GM18873 (cell line): ENCODE measurements around the gene CD6.

Experiments
- ATAC-seq: cut with Tn5 transposase; IDR thresholded peaks from one replicate; pipeline ENCODE4 v1.9.1; 2021; ENCODE audit warnings: mild to moderate bottlenecking, moderate library complexity, moderate number of reproducible peaks; ENCODE audit not compliant: unreplicated experiment, low FRiP score

CD6 gene

DNA sequence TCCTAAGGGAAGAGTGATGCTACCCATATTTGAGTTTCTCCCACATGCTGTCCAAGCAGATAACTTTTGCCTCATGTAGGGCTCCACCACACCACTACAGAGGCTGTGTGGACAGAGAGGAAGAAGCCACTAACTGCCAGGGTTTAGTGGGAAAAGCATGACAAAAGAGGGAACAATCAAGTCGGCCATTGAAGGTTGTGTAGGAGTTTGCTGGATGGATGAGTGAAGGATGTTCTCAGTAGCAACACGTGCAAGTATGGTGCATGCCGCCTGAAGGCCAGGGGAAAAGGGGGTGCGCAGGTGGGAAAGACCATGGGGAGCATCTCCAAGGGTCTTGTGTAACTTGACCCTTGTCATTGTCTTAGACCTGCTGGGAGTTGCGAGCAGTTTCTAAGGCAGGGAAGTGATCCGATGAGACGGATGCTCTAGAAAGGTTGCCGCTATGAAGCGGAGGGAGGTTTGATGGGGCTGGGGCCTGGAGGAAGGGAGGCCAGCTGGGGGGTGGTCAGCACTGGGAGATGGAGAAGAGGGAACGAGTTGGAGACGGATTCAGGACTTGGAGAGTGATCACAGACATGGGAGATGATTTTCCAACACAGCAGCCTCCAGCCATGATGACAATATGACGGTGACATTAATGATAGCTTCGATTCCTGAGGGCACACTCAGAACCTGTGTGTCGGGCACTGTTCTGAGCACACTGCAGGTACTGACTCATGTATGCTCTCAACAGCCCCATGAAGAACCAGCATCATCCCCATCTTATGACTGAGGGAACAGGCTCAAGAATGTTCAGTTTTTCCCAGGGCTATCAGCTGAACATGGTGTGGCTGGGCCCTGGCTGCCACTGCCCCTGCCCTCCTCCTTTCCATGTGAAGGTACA is 53.7 kb downstream of the CD6 start:
- no peak for ATAC-seq

DNA sequence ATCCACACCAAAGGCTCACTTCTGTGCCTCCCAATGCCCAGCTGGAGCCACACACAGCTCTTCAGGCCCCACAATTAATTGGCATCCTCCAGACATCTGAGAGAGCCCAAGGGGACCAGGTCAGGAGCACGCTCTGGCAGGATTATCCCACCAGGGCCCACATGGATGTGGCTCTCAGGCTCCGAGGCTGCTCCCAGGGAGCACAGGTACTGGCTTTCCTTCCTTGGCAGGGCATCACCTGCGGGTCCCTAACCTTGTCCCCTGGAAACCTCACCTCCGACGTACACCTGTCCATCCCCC is 54.3 kb downstream of the CD6 start:
- no peak for ATAC-seq

DNA sequence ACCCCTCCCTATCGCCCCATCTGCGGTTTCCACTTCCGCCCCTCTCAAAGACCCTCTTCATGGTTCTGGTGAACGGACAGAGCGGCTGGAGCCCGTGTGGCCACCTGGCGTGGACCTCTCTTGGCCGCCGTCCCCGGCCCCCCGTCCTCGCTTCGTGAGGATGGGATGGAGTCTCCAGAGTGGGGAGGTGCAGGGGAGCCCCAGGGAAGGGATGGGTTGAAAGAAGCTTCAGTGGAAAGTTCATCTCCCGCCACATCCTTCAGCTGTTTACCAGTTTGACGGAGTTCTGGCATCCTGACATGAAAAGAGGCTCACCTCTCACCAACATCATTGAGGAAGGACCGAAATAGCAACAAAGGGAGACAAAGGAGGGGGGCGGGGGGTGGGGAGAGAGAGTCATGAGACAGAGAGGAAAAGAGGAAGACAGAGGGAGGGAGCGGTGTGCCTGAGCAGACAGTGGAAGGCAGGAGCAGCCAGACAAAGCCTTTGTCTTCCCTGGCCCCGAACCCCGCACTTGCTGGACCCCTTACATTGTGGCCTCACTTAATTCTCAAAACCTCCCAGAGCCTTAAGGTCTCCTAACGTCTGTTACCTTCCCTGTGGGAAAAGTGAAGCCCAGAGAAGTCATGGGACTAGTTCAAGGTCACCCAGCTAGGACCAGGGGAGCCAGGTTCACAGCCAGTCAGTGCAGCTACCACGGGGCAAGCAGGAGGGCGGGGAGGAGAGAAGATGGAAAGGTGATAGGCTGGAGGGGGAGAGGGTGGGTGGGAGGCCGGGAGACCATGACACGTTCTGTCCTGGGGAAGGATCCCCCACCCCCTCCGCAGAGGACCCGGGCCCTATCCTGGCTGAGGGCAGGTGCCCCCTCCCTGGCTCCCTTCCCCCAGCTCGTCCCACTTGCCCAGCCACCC is 54.9 kb downstream of the CD6 start:
- no peak for ATAC-seq

DNA sequence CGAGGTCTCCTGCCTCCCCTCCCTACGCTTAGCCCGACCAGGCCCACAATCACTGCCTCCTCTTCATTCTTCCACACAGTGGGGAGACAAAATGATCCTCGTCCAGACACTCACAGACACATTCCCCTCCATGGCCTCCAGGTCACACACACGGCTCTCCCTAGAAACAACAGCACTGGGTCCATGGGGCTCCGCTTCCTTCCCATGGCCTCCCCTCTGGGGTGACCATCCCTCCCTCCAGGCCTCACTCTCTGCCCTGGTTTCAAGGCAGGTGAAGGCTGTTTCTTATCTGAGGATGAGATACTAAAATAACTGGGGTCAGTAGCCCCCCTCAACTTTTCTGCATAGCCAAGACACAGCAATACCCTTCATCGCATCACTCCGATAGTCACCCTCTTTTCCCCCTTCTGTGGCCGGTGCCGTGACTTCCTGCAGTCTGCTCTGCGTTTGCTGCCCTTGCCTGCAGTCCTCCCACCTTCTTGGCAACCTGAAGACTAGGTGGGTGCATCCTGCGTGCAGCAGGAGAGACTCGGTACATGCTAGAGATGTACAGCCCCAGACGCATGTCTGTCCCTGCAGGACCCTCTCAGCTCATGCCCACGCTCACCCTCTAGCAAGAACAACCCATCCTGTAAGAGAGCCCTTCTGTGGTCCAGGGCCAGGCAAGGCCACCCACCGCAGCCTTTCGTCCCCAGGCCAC is 55.8 kb downstream of the CD6 start:
- ATAC-seq = no peak

DNA sequence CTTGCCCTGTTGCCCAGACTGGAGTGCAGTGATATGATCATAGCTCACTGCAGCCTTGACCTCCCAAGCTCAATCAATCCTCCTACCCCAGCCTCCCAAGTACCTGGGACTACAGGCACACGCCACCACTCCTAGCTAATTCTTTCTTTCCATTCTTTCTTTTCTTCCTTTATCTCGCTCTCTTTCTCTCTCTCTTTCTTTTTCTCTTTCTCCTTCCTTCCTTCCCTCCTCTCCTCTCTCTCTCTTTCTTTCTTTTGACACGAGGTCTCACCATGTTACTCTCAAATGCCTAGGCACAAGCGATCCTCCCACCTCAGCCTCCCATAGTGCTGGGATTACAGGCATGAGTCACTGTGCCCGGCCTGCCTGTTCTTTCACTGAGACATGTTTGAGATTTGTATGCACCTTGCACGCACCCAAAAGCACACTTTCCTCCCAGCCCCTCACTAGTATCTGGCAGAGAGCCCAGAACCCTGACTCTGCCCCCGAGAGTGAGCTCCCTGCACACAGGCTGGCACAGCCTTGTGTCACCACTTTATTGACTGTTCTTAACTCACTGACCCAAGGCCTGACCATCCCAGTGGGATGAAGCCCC is 56.8 kb downstream of the CD6 start:
- ATAC-seq = peak; percentile 72

DNA sequence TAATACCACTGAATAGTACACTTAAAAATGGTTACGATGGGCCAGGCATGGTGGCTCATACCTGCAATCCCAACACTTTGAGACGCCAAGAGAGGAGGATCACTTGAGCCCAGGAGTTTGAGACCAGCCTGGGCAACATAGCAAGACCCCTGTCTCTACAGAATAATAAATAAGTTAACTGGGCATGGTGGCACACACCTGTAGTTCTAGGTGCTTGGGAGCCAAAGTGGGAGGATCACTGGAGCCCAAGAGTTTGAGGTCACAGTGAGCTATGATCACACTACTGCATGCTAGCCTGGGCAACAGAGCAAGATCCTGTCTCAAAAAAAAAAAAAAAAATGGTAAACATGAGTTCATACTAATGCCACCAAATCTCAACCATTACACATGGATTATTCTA is 61.3 kb downstream of the CD6 start:
- no peak for ATAC-seq

DNA sequence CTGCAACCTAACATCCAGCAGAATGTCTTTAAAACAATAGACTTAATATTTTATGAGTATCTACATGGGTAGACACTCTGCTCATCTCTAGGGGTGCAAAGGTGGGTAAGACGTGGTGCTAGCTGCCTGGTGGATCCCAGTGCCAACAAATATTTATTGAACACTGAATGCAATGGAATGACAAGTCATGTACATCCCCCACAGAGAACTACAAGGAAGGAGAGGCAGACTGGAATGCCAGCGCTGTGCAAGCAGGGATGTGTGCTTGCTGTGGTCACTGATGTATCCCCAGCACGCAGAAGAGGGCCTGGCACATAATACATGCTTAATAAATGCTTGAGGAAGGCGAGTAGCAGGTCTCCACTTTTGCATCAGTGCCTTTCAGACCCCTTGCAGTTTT is 61.9 kb downstream of the CD6 start:
- no peak for ATAC-seq

DNA sequence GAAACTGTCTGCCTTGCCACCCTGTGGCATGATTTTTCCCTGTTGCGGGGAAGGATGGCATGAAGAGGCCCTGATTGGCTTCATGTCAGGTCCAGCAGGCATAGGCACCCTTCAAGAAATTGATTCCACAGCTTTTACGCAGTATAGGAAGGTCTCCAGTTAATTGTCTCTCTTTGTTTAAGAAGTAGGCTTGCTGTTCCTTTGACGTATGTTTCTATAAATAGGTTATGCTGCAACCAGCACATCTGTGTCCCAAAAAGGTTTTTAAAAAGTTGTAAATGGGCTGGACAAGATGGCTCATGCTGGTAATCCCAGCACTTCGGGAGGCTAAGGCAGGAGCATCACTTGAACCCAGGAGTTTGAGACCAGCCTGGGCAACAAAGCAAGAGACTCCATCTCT is 62.6 kb downstream of the CD6 start:
- ATAC-seq = no peak

DNA sequence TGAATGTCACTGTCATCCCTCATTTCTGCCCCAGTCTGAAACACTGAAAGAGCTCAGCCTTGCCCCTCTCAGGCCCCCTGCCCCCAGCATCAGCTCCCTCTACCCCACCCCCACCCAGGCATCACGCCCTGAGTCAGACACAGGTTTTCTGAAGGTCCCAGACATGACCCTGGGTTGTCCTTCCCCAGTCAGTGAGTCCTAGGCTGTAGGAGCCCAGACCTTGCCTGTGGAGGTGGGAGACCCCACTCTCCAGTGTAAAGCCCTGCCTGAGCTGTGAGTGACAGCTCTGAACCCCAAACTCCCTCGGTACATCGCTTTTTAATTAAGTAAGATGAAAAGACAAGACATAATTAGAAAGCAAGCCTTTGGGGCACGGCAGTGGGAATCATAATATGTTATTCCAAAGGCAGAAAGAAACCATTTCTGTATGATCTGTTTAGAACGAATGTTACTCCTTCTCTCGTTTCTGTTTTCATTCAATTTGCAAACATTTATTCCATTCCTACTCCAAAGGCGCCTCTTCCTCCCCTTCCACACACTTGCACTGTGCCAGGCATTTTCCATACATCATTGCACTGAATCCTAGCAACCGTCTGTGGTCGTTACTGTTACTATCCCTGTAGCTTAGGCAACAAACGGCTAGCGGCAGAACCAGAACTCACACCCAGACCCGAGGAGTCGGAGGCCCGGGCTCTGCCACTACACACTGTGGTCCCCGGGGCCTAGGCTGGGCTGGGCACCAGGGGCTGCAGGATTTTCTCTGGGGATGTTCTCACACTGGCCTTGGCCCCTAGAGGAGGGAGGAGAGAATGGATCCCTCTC is 63.4 kb downstream of the CD6 start:
- ATAC-seq = no peak

DNA sequence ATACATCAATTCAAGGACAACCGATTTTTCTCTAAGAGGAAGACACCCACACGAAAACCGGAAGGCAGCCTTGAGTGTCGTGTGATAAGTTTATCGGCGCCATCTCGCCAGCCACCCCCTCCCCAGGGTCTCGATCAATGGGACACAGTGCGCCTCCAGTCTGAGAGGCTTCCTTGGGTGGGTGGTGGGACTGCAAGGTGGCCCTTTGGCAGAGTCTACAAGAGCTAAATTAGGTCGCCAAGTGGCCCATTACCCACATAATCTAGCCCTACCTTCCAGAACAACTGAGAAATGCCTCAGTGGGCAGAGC is 64.0 kb downstream of the CD6 start:
- ATAC-seq = no peak

DNA sequence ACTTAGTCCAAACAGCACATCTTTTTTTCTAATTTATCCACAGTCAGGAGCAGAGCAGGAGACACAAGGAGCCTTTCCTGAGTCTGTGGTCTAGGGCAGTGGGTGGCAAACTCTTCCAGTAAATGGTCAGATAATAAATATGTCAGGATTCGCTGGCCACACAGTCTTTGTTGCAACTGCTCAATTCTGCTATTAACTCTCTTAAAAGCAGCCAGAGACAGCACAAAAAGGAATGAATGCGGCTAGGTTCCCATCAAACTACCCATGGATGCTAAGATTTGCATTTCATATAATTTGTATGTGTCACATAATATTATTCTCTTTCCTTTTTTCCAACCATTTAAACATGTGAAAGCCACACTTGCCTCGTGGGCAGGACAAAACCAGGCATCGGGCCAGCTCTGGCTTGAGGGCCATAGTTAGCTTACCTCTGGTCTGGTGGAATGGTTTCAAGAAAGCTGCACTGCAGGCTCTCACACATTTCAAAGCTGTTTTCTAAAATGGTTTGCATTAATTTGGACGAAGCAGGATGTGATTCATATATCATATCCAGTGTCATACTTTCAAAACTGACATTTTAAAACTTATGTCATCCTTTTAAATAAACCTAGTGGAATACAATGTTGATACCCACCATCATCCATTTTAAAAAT is 66.1 kb downstream of the CD6 start:
- ATAC-seq = no peak

DNA sequence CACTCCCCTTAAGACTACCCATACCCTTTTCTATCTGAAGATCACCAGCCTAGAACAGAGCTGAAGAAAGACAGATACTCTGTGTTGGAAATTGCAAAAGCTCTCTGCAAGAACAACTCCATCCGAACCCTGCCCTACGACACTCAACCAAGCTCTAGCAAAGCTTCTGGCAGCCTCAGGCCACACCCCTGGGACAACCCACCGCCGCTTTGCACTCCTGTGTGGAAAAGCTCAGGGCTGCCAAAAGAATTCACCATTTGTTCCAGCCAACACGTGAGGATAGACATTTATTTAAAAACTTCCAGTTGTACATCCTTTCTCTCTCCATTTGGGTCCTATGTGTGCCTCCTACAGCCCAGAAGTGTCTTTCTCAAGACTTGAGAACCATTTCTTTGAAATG is 68.4 kb downstream of the CD6 start:
- no peak for ATAC-seq

DNA sequence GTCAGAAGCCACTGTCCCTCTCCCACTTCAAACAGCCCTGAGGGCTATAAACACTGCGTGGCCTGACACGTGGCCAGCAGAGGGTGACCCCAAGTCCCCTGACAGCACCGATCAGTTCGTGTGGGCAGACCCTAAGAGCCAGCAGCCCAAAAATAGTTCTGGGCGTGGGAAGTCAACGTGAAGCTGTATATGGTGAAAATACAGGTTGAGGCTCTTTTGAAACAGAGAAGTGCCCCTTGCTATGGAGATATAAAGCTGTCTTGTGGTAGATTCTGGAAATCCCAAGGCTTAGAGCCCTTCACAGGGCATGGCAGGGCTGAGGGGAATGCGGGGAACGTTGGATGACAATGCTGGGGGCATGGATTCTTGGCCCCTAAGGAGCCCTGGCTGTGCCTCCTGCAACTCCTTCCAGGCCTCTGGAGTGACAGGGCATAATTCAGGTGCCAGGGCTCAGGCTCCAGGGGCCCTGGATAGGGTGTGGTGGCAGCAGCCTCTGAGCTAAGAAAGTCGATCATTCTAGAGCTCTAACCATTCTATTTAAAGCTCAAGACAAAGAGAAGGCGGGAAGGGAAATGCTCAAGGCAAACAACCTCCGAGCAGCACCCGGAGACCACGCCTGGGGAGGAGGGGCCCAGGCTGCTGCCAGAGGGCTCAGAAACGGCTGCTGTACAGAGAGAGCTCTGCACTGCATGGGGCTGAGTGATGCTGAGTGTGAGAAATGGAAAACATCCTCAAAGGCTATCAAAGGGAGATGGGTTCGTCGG is 70.5 kb downstream of the CD6 start:
- peak; percentile 87 for ATAC-seq

DNA sequence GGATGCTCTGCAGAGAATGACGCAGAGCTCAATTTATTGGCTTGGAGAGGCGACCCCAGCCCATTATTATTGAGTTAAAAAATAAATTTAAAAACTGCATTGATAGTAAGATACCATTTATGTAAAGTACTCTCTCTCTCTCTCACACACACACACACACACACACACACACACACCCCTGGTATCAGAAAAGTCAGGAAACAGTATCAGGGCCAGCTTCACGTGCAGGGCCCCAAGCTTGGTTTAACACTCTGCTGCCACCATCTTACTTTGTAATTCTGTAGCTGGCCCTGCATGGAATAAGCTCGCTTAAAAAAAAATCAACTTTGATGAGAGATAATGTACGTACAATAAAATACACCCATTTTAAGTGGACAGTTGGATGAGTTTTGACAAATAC is 71.1 kb downstream of the CD6 start:
- no peak for ATAC-seq

DNA sequence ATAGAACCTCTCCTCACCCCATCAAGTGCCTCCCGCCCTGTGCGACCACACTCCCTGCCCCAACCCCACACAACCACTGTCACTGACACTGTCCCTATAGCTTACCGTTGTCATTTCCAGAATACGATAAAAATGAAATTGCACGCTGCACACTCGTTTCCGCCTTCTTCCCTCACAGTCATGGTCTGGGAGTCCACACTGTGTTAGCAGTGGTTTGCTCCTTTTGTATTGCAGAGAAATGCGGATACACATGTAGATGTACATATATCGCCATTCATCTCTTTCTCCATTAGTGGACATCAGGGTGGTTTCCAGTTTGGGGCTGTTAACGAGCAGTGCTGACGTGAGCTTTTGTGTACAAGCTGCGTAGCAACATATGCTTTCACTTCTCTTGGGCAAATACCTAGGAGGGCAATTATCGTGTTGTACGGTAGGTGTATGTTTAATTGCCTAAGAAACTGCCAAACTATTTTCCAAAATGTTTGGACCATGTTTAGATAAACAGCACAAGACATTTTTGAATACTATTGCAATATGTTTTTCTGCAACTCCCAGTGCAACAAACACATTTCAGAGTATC is 71.6 kb downstream of the CD6 start:
- ATAC-seq = no peak

DNA sequence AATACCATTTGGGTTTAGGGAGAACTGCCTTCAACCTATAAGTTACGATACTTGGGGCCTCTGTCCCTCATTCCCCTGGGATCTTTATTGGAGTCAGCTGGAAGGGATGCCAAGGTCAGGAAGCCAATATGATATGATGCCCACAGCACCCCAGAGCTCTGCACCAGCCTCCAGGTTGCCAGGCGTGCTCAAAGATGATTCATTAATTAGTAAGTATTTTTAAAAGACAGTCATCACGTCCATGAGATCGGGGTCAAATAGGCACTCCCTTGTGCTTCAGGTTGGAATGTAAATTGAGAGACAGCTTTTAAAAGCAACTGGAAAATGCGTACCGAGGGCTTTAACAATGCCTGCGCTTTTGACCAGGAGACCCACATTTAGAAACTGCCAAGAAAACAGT is 73.8 kb downstream of the CD6 start:
- ATAC-seq = no peak

DNA sequence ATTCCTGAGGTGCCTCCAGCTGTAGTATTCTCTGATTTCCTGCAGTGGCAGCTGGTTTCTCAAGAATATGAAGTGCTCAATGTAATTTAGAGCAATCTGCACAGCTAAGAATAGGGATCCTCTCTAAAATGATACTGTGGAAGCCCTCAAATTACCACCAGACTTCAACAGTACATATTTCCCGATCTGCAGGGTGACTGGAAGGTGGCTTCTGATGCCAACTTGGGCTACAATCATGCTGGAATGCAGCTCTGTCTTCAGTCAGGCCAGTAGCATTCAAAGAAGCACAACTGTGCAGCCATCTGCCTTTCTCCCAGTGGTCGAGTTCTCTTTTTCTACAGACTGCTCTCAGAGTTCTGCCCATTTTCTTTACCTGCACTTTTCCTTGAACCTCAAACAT is 75.4 kb downstream of the CD6 start:
- no peak for ATAC-seq

DNA sequence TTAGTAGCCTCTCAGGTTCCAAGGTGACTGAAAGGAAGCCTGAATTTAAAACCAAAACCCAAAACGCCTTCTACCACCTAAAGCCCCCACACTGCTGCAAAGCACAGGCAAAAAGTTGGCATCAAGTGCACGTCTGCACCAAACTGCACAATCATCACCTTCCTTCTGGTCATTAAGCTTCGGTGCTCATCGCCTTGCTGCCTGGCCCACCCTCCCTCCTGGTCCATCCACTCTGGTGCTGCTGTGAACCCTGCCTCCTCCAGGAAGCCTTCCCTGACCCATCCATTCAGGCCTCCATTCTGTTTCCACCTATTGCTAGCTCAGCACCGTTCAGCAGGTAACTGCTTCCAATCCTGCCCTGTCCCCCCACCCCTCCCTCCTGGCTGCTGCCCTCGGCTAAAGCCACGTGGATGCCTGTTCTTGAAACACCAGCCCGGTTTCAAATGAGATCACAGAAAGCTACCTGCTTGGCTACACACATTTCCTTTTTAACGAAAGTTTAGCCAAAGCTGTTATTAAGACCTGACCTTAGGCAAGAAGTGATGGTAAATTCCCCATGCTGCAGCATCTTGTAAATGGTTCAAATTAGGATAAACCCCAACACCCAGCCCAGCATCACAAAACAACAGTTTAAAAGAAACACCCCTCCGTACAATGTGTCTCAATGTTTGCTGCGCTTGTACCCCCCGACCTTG is 77.0 kb downstream of the CD6 start:
- no peak for ATAC-seq
